ENCODE measurements around the gene SAE1. TPM values are rescaled to one million over a fixed set of nuclear protein-coding genes. Genes with fewer than 3 reads are reported as not detected.

The SAE1 gene
- total RNA-seq (10 to 100 TPM; 40.1 to 77.6 (median 49.8) TPM), polyA plus RNA-seq (10 to 100 TPM; 19.0 to 71.8 (median 23.6) TPM)
- long read RNA-seq, donor 1, transcript SAE1-201 (9 exons, 2,049 nt), result major isoform, 16 of 29 reads
- long read RNA-seq, donor 1, partial matches to known transcripts, result 12 of 29 reads
- long read RNA-seq, donor 1, other reads (novel, unspliced or antisense), result 0 of 29 reads
- long read RNA-seq, donor 2, transcript SAE1-201 (9 exons, 2,049 nt), result major isoform, 12 of 20 reads
- long read RNA-seq, donor 2, partial matches to known transcripts, result 8 of 20 reads
- long read RNA-seq, donor 2, other reads (novel, unspliced or antisense), result 0 of 20 reads
- long read RNA-seq, donor 3, transcript SAE1-201 (9 exons, 2,049 nt), result major isoform, 12 of 14 reads
- long read RNA-seq, donor 3, partial matches to known transcripts, result 0 of 14 reads
- long read RNA-seq, donor 3, other reads (novel, unspliced or antisense), result 0 of 14 reads
- long read RNA-seq, donor 4, transcript SAE1-201 (9 exons, 2,049 nt), result major isoform, 17 of 24 reads
- long read RNA-seq, donor 4, partial matches to known transcripts, result 2 of 24 reads
- long read RNA-seq, donor 4, other reads (novel, unspliced or antisense), result 5 of 24 reads
- long read RNA-seq, donor 5, transcript SAE1-201 (9 exons, 2,049 nt), result major isoform, 103 of 126 reads
- long read RNA-seq, donor 5, partial matches to known transcripts, result 2 of 126 reads
- long read RNA-seq, donor 5, other reads (novel, unspliced or antisense), result 19 of 126 reads
- long read RNA-seq, donor 6, transcript SAE1-201 (9 exons, 2,049 nt), result major isoform, 25 of 32 reads
- long read RNA-seq, donor 6, partial matches to known transcripts, result 0 of 32 reads
- long read RNA-seq, donor 6, other reads (novel, unspliced or antisense), result 6 of 32 reads
- long read RNA-seq, donor 7, transcript SAE1-201 (9 exons, 2,049 nt), result major isoform, 7 of 7 reads
- long read RNA-seq, donor 7, partial matches to known transcripts, result 0 of 7 reads
- long read RNA-seq, donor 7, other reads (novel, unspliced or antisense), result 0 of 7 reads
- long read RNA-seq, donor 8, transcript SAE1-201 (9 exons, 2,049 nt), result major isoform, 20 of 28 reads
- long read RNA-seq, donor 8, partial matches to known transcripts, result 6 of 28 reads
- long read RNA-seq, donor 8, other reads (novel, unspliced or antisense), result 0 of 28 reads
- long read RNA-seq, donor 9, transcript SAE1-201 (9 exons, 2,049 nt), result major isoform, 10 of 12 reads
- long read RNA-seq, donor 9, partial matches to known transcripts, result 0 of 12 reads
- long read RNA-seq, donor 9, other reads (novel, unspliced or antisense), result 0 of 12 reads
- long read RNA-seq, donor 10, transcript SAE1-201 (9 exons, 2,049 nt), result major isoform, 8 of 8 reads
- long read RNA-seq, donor 10, partial matches to known transcripts, result 0 of 8 reads
- long read RNA-seq, donor 10, other reads (novel, unspliced or antisense), result 0 of 8 reads

- no peaks in the 10 kb centered on the region for H3K36me3 ChIP-seq (replicated peaks in 1 of 2)
- peaks cover 0 to 30% of the 10 kb centered on the region in 2 donors for H3K4me1 ChIP-seq (replicated peaks in 1 of 2)
- peak within 1 kb of the TSS in 4 of 5 donors; percentile 65 to 86 (median 84) for H3K27ac ChIP-seq
- intact Hi-C loops (cut with DNase I), result no loop called here
- TF ChIP-seq POLR2A (IDR thresholded peaks at IDR 0.05), result peak; percentile 72 to 84
- TF ChIP-seq, protein P1, sequence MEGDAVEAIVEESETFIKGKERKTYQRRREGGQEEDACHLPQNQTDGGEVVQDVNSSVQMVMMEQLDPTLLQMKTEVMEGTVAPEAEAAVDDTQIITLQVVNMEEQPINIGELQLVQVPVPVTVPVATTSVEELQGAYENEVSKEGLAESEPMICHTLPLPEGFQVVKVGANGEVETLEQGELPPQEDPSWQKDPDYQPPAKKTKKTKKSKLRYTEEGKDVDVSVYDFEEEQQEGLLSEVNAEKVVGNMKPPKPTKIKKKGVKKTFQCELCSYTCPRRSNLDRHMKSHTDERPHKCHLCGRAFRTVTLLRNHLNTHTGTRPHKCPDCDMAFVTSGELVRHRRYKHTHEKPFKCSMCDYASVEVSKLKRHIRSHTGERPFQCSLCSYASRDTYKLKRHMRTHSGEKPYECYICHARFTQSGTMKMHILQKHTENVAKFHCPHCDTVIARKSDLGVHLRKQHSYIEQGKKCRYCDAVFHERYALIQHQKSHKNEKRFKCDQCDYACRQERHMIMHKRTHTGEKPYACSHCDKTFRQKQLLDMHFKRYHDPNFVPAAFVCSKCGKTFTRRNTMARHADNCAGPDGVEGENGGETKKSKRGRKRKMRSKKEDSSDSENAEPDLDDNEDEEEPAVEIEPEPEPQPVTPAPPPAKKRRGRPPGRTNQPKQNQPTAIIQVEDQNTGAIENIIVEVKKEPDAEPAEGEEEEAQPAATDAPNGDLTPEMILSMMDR (IDR thresholded peaks at IDR 0.05), result peak; percentile 7 to 55 (median 39)
- DNase-seq, result peak; percentile 93 to 99 (median 97)
- 0% methylated on average over 13 to 51 of the region's 51 CpGs for WGBS, 4 donors
- no peaks in the 10 kb centered on the region for H3K9me3 ChIP-seq (replicated peaks in 1 of 3)
- H3K27me3 ChIP-seq, result no peaks in the 10 kb centered on the region
- H3K4me3 ChIP-seq, result peak within 1 kb of the TSS; percentile 51 to 86 (median 74)
Measured at GRCh38 chr19:47130589-47131227, at the start of gene SAE1. TSS of gene SAE1 (plus strand) at chr19:47130835. CDS start at chr19:47130931, 96 bp downstream.

- H3K4me1 ChIP-seq (replicated peaks in 1 of 2), result peaks cover 0 to 8% of the 10 kb centered on the region in 2 donors
- intact Hi-C loops (cut with DNase I), result loop anchor here (5.0 kb wide), 2 partner anchors 36 to 46 kb away; no protein-coding TSS in a partner anchor
- H3K36me3 ChIP-seq (replicated peaks in 1 of 2), result peaks cover 0 to 85% of the 10 kb centered on the region in 2 donors
- no peaks in the 10 kb centered on the region for H3K27me3 ChIP-seq
- TF ChIP-seq POLR2A (IDR thresholded peaks at IDR 0.05), result no peak
- TF ChIP-seq, protein P1 (IDR thresholded peaks at IDR 0.05), result no peak
- no peak overlapping the region for H3K4me3 ChIP-seq
- H3K9me3 ChIP-seq (replicated peaks in 1 of 3), result no peaks in the 10 kb centered on the region
- DNase-seq, result no peak
- 85 to 90% (median 87%) methylated on average over 3 to 6 of the region's 6 CpGs for WGBS, 4 donors
- no peak overlapping the region for H3K27ac ChIP-seq
Measured at GRCh38 chr19:47081095-47081494, 49.5 kb upstream of the SAE1 start.

DNA sequence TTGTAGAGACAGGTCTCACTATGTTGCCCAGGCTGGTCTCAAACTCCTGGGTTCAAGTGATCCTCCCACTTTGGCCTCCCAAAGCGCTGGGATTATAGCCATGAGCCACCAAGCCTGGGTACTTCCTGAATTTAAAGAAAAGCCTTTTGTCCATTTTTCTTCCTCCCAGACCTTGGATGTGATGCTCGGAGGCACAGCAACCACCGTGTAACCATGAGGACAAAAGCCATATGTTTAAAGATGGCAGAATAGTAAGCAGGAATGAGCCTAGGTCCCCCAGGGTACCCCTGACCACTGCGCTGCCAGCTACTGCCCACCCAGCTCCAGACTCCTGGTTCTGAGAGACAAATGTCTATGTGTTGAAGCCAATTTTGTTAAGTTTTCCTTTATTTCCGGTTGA is 48.1 kb upstream of the SAE1 start:
- WGBS, 4 donors, result 92 to 98% (median 96%) methylated on average over 5 of the region's 5 CpGs

More for the DNA sequence above, 48.1 kb upstream of the SAE1 start:
- Histone ChIP-seq H3K27ac (no peak overlapping the region), H3K4me1 (replicated peaks in 1 of 2) (peaks cover 0 to 8% of the 10 kb centered on the region in 2 donors), H3K27me3 (no peaks in the 10 kb centered on the region), H3K4me3 (no peak overlapping the region), H3K36me3 (replicated peaks in 1 of 2) (peaks cover 0 to 95% of the 10 kb centered on the region in 2 donors), H3K9me3 (replicated peaks in 1 of 3) (no peaks in the 10 kb centered on the region)
- intact Hi-C loops (cut with DNase I), result loop anchor here (5.0 kb wide), 2 partner anchors 35 to 45 kb away; no protein-coding TSS in a partner anchor
- no peak for DNase-seq
- TF ChIP-seq, protein P1 (IDR thresholded peaks at IDR 0.05), result no peak
- no peak for TF ChIP-seq POLR2A (IDR thresholded peaks at IDR 0.05)
